ENCODE measurements around the gene LY6G6D.

The LY6G6D gene

GRCh38 chr6:31681135-31681671 lies 33.9 kb upstream of the LY6G6D start:
- DNase-seq (ENCODE audit: low spot score): no peak
- TF ChIP-seq CTCF (IDR thresholded peaks at IDR 0.05; ENCODE audit: poor library complexity, severe bottlenecking): peak; percentile 25
- no peaks in the 10 kb centered on the region for H3K36me3 ChIP-seq (ENCODE audit: low read depth)
- peak; percentile 60 for ATAC-seq (ENCODE audit: low read depth)
- H3K4me1 ChIP-seq (ENCODE audit: insufficient read depth, poor library complexity, severe bottlenecking): no peaks in the 10 kb centered on the region
- H3K27ac ChIP-seq (ENCODE audit: poor library complexity, severe bottlenecking): peak overlapping the region; percentile 52
- H3K27me3 ChIP-seq (ENCODE audit: insufficient read depth, poor library complexity, severe bottlenecking): no peaks in the 10 kb centered on the region
- peak overlapping the region; percentile 33 for H3K4me3 ChIP-seq (ENCODE audit: severe bottlenecking)
- no peaks in the 10 kb centered on the region for H3K9me3 ChIP-seq (ENCODE audit: severe bottlenecking)

- no peak overlapping the region for H3K27ac ChIP-seq (ENCODE audit: poor library complexity, severe bottlenecking)
- no peak overlapping the region for H3K4me3 ChIP-seq (ENCODE audit: severe bottlenecking)
- no peak for DNase-seq (ENCODE audit: low spot score)
- TF ChIP-seq CTCF (IDR thresholded peaks at IDR 0.05; ENCODE audit: poor library complexity, severe bottlenecking): no peak
- no peaks in the 10 kb centered on the region for H3K27me3 ChIP-seq (ENCODE audit: insufficient read depth, poor library complexity, severe bottlenecking)
- no peaks in the 10 kb centered on the region for H3K4me1 ChIP-seq (ENCODE audit: insufficient read depth, poor library complexity, severe bottlenecking)
- no peak for ATAC-seq (ENCODE audit: low read depth)
- peaks cover 4% of the 10 kb centered on the region for H3K36me3 ChIP-seq (ENCODE audit: low read depth)
- H3K9me3 ChIP-seq (ENCODE audit: severe bottlenecking): no peaks in the 10 kb centered on the region
These were observed 31.6 kb upstream of the LY6G6D start for GRCh38 chr6:31683591-31683990.

GRCh38 chr6:31686483-31686882 lies 28.7 kb upstream of the LY6G6D start:
- no peaks in the 10 kb centered on the region for H3K4me1 ChIP-seq (ENCODE audit: insufficient read depth, poor library complexity, severe bottlenecking)
- DNase-seq (ENCODE audit: low spot score): no peak
- H3K27me3 ChIP-seq (ENCODE audit: insufficient read depth, poor library complexity, severe bottlenecking): no peaks in the 10 kb centered on the region

GRCh38 chr6:31687321-31687720 lies 27.8 kb upstream of the LY6G6D start:
- no peak for TF ChIP-seq CTCF (IDR thresholded peaks at IDR 0.05; ENCODE audit: poor library complexity, severe bottlenecking)
- no peaks in the 10 kb centered on the region for H3K4me1 ChIP-seq (ENCODE audit: insufficient read depth, poor library complexity, severe bottlenecking)
- H3K36me3 ChIP-seq (ENCODE audit: low read depth): peaks cover 28% of the 10 kb centered on the region
- ATAC-seq (ENCODE audit: low read depth): no peak
- H3K27me3 ChIP-seq (ENCODE audit: insufficient read depth, poor library complexity, severe bottlenecking): no peaks in the 10 kb centered on the region
- H3K27ac ChIP-seq (ENCODE audit: poor library complexity, severe bottlenecking): no peak overlapping the region
- no peaks in the 10 kb centered on the region for H3K9me3 ChIP-seq (ENCODE audit: severe bottlenecking)
- DNase-seq (ENCODE audit: low spot score): no peak
- no peak overlapping the region for H3K4me3 ChIP-seq (ENCODE audit: severe bottlenecking)

More at GRCh38 chr6:31686483-31686882, 28.7 kb upstream of the LY6G6D start:
- ATAC-seq (ENCODE audit: low read depth): no peak
- Histone ChIP-seq H3K4me3 (ENCODE audit: severe bottlenecking) (no peak overlapping the region), H3K9me3 (ENCODE audit: severe bottlenecking) (no peaks in the 10 kb centered on the region), H3K36me3 (ENCODE audit: low read depth) (peaks cover 22% of the 10 kb centered on the region), H3K27ac (ENCODE audit: poor library complexity, severe bottlenecking) (no peak overlapping the region)
- TF ChIP-seq CTCF (IDR thresholded peaks at IDR 0.05; ENCODE audit: poor library complexity, severe bottlenecking): no peak

- H3K27me3 ChIP-seq (ENCODE audit: insufficient read depth, poor library complexity, severe bottlenecking): no peaks in the 10 kb centered on the region
- H3K27ac ChIP-seq (ENCODE audit: poor library complexity, severe bottlenecking): no peak overlapping the region
- H3K4me1 ChIP-seq (ENCODE audit: insufficient read depth, poor library complexity, severe bottlenecking): no peaks in the 10 kb centered on the region
- DNase-seq (ENCODE audit: low spot score) (no peak), ATAC-seq (ENCODE audit: low read depth) (no peak)
- H3K4me3 ChIP-seq (ENCODE audit: severe bottlenecking): no peak overlapping the region
- no peaks in the 10 kb centered on the region for H3K9me3 ChIP-seq (ENCODE audit: severe bottlenecking)
- no peak for TF ChIP-seq CTCF (IDR thresholded peaks at IDR 0.05; ENCODE audit: poor library complexity, severe bottlenecking)
- peaks cover 31% of the 10 kb centered on the region for H3K36me3 ChIP-seq (ENCODE audit: low read depth)
These were observed 27.1 kb upstream of the LY6G6D start for GRCh38 chr6:31687860-31688693.
